GM23338 (cell line): ENCODE results near the gene LRRC2. TPM values are rescaled to one million over a fixed set of nuclear protein-coding genes. Genes with fewer than 3 reads are reported as not detected.

Source experiments
- ATAC-seq: fragments of 200-7000 bp; cut with Tn5 transposase; 3 replicates; pipeline ENCODE4 v1.9.1; 2020
- DNase-seq: peaks from one replicate; pipeline ENCODE4 v3.0.0-alpha.2; 2015; ENCODE audit warnings: low spot score
- H2AFZ ChIP-seq: fragments of 200-600 bp; sonication (generic); 2 replicates; pipeline ENCODE4 v1.8.0; 2016; ENCODE audit warnings: antibody characterized with exemption, mild to moderate bottlenecking, moderate library complexity
- H3F3A ChIP-seq: fragments of 200-600 bp; sonication (generic); replicated peaks from 2 replicates; pipeline ENCODE4 v1.8.0; 2017; ENCODE audit warnings: antibody characterized with exemption, mixed run types, low read depth
- H3K27ac ChIP-seq: fragments of 200-600 bp; sonication (generic); 2 replicates; pipeline ENCODE4 v1.6.1; 2016; ENCODE audit warnings: low read depth
- H3K27me3 ChIP-seq: fragments of 200-600 bp; sonication (generic); 2 replicates; pipeline ENCODE4 v1.8.0; 2016; ENCODE audit warnings: mild to moderate bottlenecking, mixed run types, moderate library complexity; ENCODE audit not compliant: insufficient read depth
- H3K36me3 ChIP-seq: fragments of 200-600 bp; sonication (generic); 2 replicates; pipeline ENCODE4 v1.8.0; 2016; ENCODE audit warnings: mild to moderate bottlenecking; ENCODE audit not compliant: insufficient read depth
- H3K4me1 ChIP-seq: fragments of 200-600 bp; sonication (generic); 2 replicates; pipeline ENCODE4 v1.8.0; 2016; ENCODE audit warnings: mild to moderate bottlenecking, moderate library complexity; ENCODE audit not compliant: insufficient read depth
- H3K4me2 ChIP-seq: fragments of 200-600 bp; sonication (generic); 2 replicates; pipeline ENCODE4 v1.7.1; 2017; ENCODE audit warnings: mixed run types
- H3K4me3 ChIP-seq: fragments of 200-600 bp; sonication (generic); 2 replicates; pipeline ENCODE4 v1.6.1; 2016; ENCODE audit warnings: mixed run types
- H3K79me2 ChIP-seq: fragments of 200-600 bp; sonication (generic); replicated peaks from 2 replicates; pipeline ENCODE4 v1.8.0; 2017; ENCODE audit warnings: mild to moderate bottlenecking; ENCODE audit not compliant: insufficient read depth
- H3K9me2 ChIP-seq: fragments of 200-600 bp; sonication (generic); 2 replicates; pipeline ENCODE4 v1.8.0; 2017; ENCODE audit not compliant: insufficient read depth
- H4K20me1 ChIP-seq: fragments of 200-600 bp; sonication (generic); replicated peaks from 2 replicates; pipeline ENCODE4 v1.8.0; 2017; ENCODE audit warnings: mild to moderate bottlenecking; ENCODE audit not compliant: insufficient read depth
- H3K27ac Mint-ChIP-seq: 2 replicates; pipeline ENCODE4 v1.8.0; 2020; ENCODE audit warnings: inconsistent platforms, mild to moderate bottlenecking, moderate library complexity, mixed read lengths
- H3K27me3 Mint-ChIP-seq: 3 replicates; pipeline ENCODE4 v1.8.0; 2022; ENCODE audit warnings: low read depth, mild to moderate bottlenecking, moderate library complexity, mixed read lengths, inconsistent platforms; ENCODE audit not compliant: insufficient read depth, poor library complexity
- H3K36me3 Mint-ChIP-seq: 3 replicates; pipeline ENCODE4 v1.8.0; 2021; ENCODE audit warnings: low read depth, mild to moderate bottlenecking, inconsistent platforms, moderate library complexity, mixed read lengths
- H3K4me1 Mint-ChIP-seq: 3 replicates; pipeline ENCODE4 v1.8.0; 2020; ENCODE audit warnings: mild to moderate bottlenecking, inconsistent platforms, mixed read lengths
- H3K4me3 Mint-ChIP-seq: 3 replicates; pipeline ENCODE4 v1.8.0; 2021; ENCODE audit warnings: moderate library complexity, mild to moderate bottlenecking, inconsistent platforms, mixed read lengths
- H3K9me3 Mint-ChIP-seq: 3 replicates; pipeline ENCODE4 v1.8.0; 2020; ENCODE audit warnings: moderate library complexity, mild to moderate bottlenecking, inconsistent platforms, mixed read lengths
- CREB1 ChIP-seq: fragments of 250-450 bp; sonication (Bioruptor Pico); IDR thresholded peaks from 2 replicates; pipeline ENCODE4 v1.5.0; 2020; ENCODE audit warnings: low read depth, mild to moderate bottlenecking, moderate library complexity
- EZH2 ChIP-seq: fragments of 200-600 bp; sonication (generic); IDR thresholded peaks from one replicate; pipeline ENCODE4 v1.8.0; 2017; ENCODE audit warnings: antibody characterized with exemption, mild to moderate bottlenecking, low read depth; ENCODE audit not compliant: unreplicated experiment
- EZH2phosphoT487 ChIP-seq: fragments of 200-600 bp; sonication (generic); IDR thresholded peaks from one replicate; pipeline ENCODE4 v1.8.1; 2018; ENCODE audit warnings: antibody characterized with exemption; ENCODE audit not compliant: unreplicated experiment
- JUNB ChIP-seq: IDR thresholded peaks from one replicate; pipeline ENCODE4 v1.6.1; 2016; ENCODE audit warnings: antibody characterized with exemption; ENCODE audit not compliant: unreplicated experiment
- NANOG ChIP-seq: IDR thresholded peaks from 2 replicates; pipeline ENCODE4 v1.6.1; 2016; ENCODE audit warnings: antibody characterized with exemption, borderline replicate concordance
- POLR2AphosphoS5 ChIP-seq: IDR thresholded peaks from 2 replicates; pipeline ENCODE4 v1.6.1; 2016; ENCODE audit warnings: antibody characterized with exemption, low read depth
- STAT1 ChIP-seq: IDR thresholded peaks from one replicate; pipeline ENCODE4 v1.6.1; 2016; ENCODE audit warnings: antibody characterized with exemption; ENCODE audit not compliant: unreplicated experiment
- ZNF114 ChIP-seq: fragments of 250-450 bp; sonication (Bioruptor Pico); IDR thresholded peaks from 2 replicates; pipeline ENCODE4 v1.5.0; 2020; ENCODE audit warnings: mild to moderate bottlenecking, moderate library complexity
- ZNF331 ChIP-seq: fragments of 250-450 bp; sonication (Bioruptor Pico); IDR thresholded peaks from 2 replicates; pipeline ENCODE4 v1.5.0; 2020; ENCODE audit warnings: low read depth, mild to moderate bottlenecking, moderate library complexity
- polyA plus RNA-seq: library from polyadenylated mRNA; unstranded; fragments of >200 nt; fragmentation: Nextera tagmentation; extraction: Ambion mirVana; gene quantifications from 2 replicates; pipeline ENCODE4 v1.2.1, GENCODE V29; 2016
- total RNA-seq: library from RNA; depleted of rRNA; stranded (reverse); fragments of >200 nt; shearing (Covaris generic); gene quantifications from 2 replicates; pipeline ENCODE4 v1.2.3, GENCODE V29; 2014
- TF ChIP-seq, protein P1 (sequence below), 2 experiments: fragments of 200-600 bp in 1 of 2; sonication (generic) in 1 of 2; conservative IDR thresholded peaks; 2 replicates each; pipeline versions ENCODE4 v1.5.1 to v1.6.1; 2016 to 2017; ENCODE audit warnings: antibody characterized with exemption in 2 of 2, low read depth in 2 of 2, mild to moderate bottlenecking in 2 of 2, moderate library complexity in 1 of 2
- TF ChIP-seq, protein P2 (sequence below): IDR thresholded peaks from 2 replicates; pipeline ENCODE4 v1.6.1; 2016; ENCODE audit warnings: antibody characterized with exemption
- TF ChIP-seq, protein P3 (sequence below): fragments of 250-450 bp; sonication (Bioruptor Pico); IDR thresholded peaks from 2 replicates; pipeline ENCODE4 v1.5.0; 2020; ENCODE audit warnings: mild to moderate bottlenecking, moderate library complexity
- TF ChIP-seq, protein P4 (sequence below): IDR thresholded peaks from one replicate; pipeline ENCODE4 v1.6.1; 2018; ENCODE audit warnings: antibody characterized with exemption; ENCODE audit not compliant: unreplicated experiment

LRRC2 gene
- total and polyA plus RNA-seq, 2 experiments from 2014 or later = 6.5 to 7.1 TPM

DNA sequence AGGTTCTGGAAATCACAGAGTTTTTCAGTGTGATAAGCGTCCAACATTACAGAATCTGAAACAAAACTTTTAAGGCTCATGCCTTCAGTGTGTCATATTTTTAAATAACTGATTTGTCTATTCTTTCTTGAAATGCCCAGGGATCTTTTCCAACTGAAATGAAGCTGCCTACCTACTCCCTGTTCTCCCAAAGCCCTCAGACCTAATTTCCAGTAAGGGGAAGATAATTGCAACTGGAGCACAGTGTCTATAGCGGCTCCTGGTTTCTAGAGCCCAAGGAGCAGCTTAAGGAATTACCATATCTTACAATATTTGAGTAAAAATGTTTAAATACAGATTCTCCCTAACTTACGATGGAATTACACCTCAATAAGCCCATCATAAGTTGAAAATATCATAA lies 33.0 kb downstream of the LRRC2 start:
- Histone ChIP-seq H3K4me1 (peaks cover 9% of the 10 kb centered on the region), H3K36me3 (0 out of 2 replicates have a peak, but pooled peaks cover 5% of the 10 kb centered on the region), H2AFZ (no peak overlapping the region), H3K4me2 (no peak overlapping the region), H3K79me2 (no peaks in the 10 kb centered on the region), H3K27me3 (no peaks in the 10 kb centered on the region), H3K4me3 (no peak overlapping the region), H3F3A (no peaks in the 10 kb centered on the region), H4K20me1 (no peaks in the 10 kb centered on the region), H3K27ac (no peak overlapping the region), H3K9me2 (0 out of 2 replicates have a peak, but pooled peaks cover 11% of the 10 kb centered on the region)
- ATAC-seq (no peak), DNase-seq (no peak)
- no peak overlapping the region for H3K27ac Mint-ChIP-seq
- peaks cover 6% of the 10 kb centered on the region for H3K27me3 Mint-ChIP-seq
- TF ChIP-seq, protein P1, sequence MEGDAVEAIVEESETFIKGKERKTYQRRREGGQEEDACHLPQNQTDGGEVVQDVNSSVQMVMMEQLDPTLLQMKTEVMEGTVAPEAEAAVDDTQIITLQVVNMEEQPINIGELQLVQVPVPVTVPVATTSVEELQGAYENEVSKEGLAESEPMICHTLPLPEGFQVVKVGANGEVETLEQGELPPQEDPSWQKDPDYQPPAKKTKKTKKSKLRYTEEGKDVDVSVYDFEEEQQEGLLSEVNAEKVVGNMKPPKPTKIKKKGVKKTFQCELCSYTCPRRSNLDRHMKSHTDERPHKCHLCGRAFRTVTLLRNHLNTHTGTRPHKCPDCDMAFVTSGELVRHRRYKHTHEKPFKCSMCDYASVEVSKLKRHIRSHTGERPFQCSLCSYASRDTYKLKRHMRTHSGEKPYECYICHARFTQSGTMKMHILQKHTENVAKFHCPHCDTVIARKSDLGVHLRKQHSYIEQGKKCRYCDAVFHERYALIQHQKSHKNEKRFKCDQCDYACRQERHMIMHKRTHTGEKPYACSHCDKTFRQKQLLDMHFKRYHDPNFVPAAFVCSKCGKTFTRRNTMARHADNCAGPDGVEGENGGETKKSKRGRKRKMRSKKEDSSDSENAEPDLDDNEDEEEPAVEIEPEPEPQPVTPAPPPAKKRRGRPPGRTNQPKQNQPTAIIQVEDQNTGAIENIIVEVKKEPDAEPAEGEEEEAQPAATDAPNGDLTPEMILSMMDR (conservative IDR thresholded peaks at IDR 0.05; ENCODE audit: low read depth in 2 of 2) = no peak
- no peak for TF ChIP-seq EZH2phosphoT487
- no peak for TF ChIP-seq STAT1
- no peak for TF ChIP-seq JUNB
- TF ChIP-seq NANOG = no peak
- TF ChIP-seq, protein P2, sequence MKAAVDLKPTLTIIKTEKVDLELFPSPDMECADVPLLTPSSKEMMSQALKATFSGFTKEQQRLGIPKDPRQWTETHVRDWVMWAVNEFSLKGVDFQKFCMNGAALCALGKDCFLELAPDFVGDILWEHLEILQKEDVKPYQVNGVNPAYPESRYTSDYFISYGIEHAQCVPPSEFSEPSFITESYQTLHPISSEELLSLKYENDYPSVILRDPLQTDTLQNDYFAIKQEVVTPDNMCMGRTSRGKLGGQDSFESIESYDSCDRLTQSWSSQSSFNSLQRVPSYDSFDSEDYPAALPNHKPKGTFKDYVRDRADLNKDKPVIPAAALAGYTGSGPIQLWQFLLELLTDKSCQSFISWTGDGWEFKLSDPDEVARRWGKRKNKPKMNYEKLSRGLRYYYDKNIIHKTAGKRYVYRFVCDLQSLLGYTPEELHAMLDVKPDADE = no peak
- no peak for TF ChIP-seq EZH2
- no peak for TF ChIP-seq POLR2AphosphoS5
- TF ChIP-seq, protein P3, sequence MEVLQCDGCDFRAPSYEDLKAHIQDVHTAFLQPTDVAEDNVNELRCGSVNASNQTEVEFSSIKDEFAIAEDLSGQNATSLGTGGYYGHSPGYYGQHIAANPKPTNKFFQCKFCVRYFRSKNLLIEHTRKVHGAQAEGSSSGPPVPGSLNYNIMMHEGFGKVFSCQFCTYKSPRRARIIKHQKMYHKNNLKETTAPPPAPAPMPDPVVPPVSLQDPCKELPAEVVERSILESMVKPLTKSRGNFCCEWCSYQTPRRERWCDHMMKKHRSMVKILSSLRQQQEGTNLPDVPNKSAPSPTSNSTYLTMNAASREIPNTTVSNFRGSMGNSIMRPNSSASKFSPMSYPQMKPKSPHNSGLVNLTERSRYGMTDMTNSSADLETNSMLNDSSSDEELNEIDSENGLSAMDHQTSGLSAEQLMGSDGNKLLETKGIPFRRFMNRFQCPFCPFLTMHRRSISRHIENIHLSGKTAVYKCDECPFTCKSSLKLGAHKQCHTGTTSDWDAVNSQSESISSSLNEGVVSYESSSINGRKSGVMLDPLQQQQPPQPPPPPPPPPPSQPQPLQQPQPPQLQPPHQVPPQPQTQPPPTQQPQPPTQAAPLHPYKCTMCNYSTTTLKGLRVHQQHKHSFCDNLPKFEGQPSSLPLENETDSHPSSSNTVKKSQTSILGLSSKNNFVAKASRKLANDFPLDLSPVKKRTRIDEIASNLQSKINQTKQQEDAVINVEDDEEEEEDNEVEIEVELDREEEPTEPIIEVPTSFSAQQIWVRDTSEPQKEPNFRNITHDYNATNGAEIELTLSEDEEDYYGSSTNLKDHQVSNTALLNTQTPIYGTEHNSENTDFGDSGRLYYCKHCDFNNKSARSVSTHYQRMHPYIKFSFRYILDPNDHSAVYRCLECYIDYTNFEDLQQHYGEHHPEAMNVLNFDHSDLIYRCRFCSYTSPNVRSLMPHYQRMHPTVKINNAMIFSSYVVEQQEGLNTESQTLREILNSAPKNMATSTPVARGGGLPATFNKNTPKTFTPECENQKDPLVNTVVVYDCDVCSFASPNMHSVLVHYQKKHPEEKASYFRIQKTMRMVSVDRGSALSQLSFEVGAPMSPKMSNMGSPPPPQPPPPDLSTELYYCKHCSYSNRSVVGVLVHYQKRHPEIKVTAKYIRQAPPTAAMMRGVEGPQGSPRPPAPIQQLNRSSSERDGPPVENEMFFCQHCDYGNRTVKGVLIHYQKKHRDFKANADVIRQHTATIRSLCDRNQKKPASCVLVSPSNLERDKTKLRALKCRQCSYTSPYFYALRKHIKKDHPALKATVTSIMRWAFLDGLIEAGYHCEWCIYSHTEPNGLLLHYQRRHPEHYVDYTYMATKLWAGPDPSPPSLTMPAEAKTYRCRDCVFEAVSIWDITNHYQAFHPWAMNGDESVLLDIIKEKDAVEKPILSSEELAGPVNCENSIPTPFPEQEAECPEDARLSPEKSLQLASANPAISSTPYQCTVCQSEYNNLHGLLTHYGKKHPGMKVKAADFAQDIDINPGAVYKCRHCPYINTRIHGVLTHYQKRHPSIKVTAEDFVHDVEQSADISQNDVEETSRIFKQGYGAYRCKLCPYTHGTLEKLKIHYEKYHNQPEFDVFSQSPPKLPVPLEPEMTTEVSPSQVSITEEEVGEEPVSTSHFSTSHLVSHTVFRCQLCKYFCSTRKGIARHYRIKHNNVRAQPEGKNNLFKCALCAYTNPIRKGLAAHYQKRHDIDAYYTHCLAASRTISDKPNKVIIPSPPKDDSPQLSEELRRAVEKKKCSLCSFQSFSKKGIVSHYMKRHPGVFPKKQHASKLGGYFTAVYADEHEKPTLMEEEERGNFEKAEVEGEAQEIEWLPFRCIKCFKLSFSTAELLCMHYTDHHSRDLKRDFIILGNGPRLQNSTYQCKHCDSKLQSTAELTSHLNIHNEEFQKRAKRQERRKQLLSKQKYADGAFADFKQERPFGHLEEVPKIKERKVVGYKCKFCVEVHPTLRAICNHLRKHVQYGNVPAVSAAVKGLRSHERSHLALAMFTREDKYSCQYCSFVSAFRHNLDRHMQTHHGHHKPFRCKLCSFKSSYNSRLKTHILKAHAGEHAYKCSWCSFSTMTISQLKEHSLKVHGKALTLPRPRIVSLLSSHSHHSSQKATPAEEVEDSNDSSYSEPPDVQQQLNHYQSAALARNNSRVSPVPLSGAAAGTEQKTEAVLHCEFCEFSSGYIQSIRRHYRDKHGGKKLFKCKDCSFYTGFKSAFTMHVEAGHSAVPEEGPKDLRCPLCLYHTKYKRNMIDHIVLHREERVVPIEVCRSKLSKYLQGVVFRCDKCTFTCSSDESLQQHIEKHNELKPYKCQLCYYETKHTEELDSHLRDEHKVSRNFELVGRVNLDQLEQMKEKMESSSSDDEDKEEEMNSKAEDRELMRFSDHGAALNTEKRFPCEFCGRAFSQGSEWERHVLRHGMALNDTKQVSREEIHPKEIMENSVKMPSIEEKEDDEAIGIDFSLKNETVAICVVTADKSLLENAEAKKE (CRISPR knock-in tag) = no peak
- TF ChIP-seq, protein P4, sequence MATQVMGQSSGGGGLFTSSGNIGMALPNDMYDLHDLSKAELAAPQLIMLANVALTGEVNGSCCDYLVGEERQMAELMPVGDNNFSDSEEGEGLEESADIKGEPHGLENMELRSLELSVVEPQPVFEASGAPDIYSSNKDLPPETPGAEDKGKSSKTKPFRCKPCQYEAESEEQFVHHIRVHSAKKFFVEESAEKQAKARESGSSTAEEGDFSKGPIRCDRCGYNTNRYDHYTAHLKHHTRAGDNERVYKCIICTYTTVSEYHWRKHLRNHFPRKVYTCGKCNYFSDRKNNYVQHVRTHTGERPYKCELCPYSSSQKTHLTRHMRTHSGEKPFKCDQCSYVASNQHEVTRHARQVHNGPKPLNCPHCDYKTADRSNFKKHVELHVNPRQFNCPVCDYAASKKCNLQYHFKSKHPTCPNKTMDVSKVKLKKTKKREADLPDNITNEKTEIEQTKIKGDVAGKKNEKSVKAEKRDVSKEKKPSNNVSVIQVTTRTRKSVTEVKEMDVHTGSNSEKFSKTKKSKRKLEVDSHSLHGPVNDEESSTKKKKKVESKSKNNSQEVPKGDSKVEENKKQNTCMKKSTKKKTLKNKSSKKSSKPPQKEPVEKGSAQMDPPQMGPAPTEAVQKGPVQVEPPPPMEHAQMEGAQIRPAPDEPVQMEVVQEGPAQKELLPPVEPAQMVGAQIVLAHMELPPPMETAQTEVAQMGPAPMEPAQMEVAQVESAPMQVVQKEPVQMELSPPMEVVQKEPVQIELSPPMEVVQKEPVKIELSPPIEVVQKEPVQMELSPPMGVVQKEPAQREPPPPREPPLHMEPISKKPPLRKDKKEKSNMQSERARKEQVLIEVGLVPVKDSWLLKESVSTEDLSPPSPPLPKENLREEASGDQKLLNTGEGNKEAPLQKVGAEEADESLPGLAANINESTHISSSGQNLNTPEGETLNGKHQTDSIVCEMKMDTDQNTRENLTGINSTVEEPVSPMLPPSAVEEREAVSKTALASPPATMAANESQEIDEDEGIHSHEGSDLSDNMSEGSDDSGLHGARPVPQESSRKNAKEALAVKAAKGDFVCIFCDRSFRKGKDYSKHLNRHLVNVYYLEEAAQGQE = no peak
- TF ChIP-seq ZNF114 (CRISPR knock-in tag) = no peak
- no peak for TF ChIP-seq ZNF331 (CRISPR knock-in tag)
- no peak for TF ChIP-seq CREB1 (CRISPR knock-in tag)
- H3K9me3 Mint-ChIP-seq = no peaks in the 10 kb centered on the region
- no peak overlapping the region for H3K4me3 Mint-ChIP-seq
- H3K36me3 Mint-ChIP-seq = peaks cover 6% of the 10 kb centered on the region; the same call in 1 of the 3 replicates
- peaks cover 10% of the 10 kb centered on the region; the same call in 2 of the 3 replicates for H3K4me1 Mint-ChIP-seq
